ENCODE measurements around the gene STX7.

The STX7 gene

GRCh38 chr6:132491303-132491702 lies 21.6 kb downstream of the STX7 start:
- Histone ChIP-seq H3K4me1 (peaks cover 3% of the 10 kb centered on the region; the same call in 1 of the 2 replicates), H3K9me3 (no peaks in the 10 kb centered on the region), H3K27me3 (no peaks in the 10 kb centered on the region), H3K4me3 (ENCODE audit: low read depth, low read length) (no peak overlapping the region), H3K36me3 (no peaks in the 10 kb centered on the region)
- peak; percentile 23 for DNase-seq
- TF ChIP-seq CTCF (IDR thresholded peaks at IDR 0.05; ENCODE audit: low read depth, low read length): no peak

- peaks cover 3% of the 10 kb centered on the region; the same call in 1 of the 2 replicates for H3K4me1 ChIP-seq
These were observed 22.3 kb downstream of the STX7 start for GRCh38 chr6:132490478-132491204.

GRCh38 chr6:132490024-132490423 lies 22.9 kb downstream of the STX7 start:
- Histone ChIP-seq H3K27me3 (no peaks in the 10 kb centered on the region), H3K36me3 (no peaks in the 10 kb centered on the region), H3K4me1 (peaks cover 3% of the 10 kb centered on the region; the same call in 1 of the 2 replicates), H3K9me3 (no peaks in the 10 kb centered on the region), H3K4me3 (ENCODE audit: low read depth, low read length) (no peak overlapping the region)
- TF ChIP-seq CTCF (IDR thresholded peaks at IDR 0.05; ENCODE audit: low read depth, low read length): no peak
- no peak for DNase-seq

More at GRCh38 chr6:132490478-132491204, 22.3 kb downstream of the STX7 start:
- no peak for TF ChIP-seq CTCF (IDR thresholded peaks at IDR 0.05; ENCODE audit: low read depth, low read length)
- Histone ChIP-seq H3K36me3 (no peaks in the 10 kb centered on the region), H3K27me3 (no peaks in the 10 kb centered on the region), H3K4me3 (ENCODE audit: low read depth, low read length) (no peak overlapping the region), H3K9me3 (no peaks in the 10 kb centered on the region)
- DNase-seq: no peak

GRCh38 chr6:132489376-132489775 lies 23.5 kb downstream of the STX7 start:
- DNase-seq: no peak
- TF ChIP-seq CTCF (IDR thresholded peaks at IDR 0.05; ENCODE audit: low read depth, low read length): no peak
- H3K9me3 ChIP-seq: no peaks in the 10 kb centered on the region
- H3K4me3 ChIP-seq (ENCODE audit: low read depth, low read length): no peak overlapping the region
- peaks cover 3% of the 10 kb centered on the region; the same call in 1 of the 2 replicates for H3K4me1 ChIP-seq
- H3K27me3 ChIP-seq: no peaks in the 10 kb centered on the region
- H3K36me3 ChIP-seq: no peaks in the 10 kb centered on the region

GRCh38 chr6:132487762-132488161 lies 25.2 kb downstream of the STX7 start:
- Histone ChIP-seq H3K36me3 (no peaks in the 10 kb centered on the region), H3K9me3 (no peaks in the 10 kb centered on the region), H3K4me1 (peaks cover 3% of the 10 kb centered on the region; the same call in 1 of the 2 replicates), H3K4me3 (ENCODE audit: low read depth, low read length) (no peak overlapping the region), H3K27me3 (no peaks in the 10 kb centered on the region)
- DNase-seq: no peak
- no peak for TF ChIP-seq CTCF (IDR thresholded peaks at IDR 0.05; ENCODE audit: low read depth, low read length)

- Histone ChIP-seq H3K36me3 (no peaks in the 10 kb centered on the region), H3K4me3 (ENCODE audit: low read depth, low read length) (no peak overlapping the region), H3K4me1 (no peaks in the 10 kb centered on the region), H3K27me3 (no peaks in the 10 kb centered on the region), H3K9me3 (no peaks in the 10 kb centered on the region)
- no peak for DNase-seq
- TF ChIP-seq CTCF (IDR thresholded peaks at IDR 0.05; ENCODE audit: low read depth, low read length): no peak
These were observed 28.3 kb downstream of the STX7 start for GRCh38 chr6:132484680-132485018.
